CD14-positive monocyte (primary cell): ENCODE data around the gene BCAS2. TPM values are rescaled to one million over a fixed set of nuclear protein-coding genes. Genes with fewer than 3 reads are reported as not detected.

Source experiments
- DNase-seq, 3 donors: peaks; one replicate each; pipeline ENCODE4 v3.0.0-alpha.2; 2011 to 2022
- H2AFZ ChIP-seq: 2 replicates; pipeline ENCODE4 v1.6.0; 2012; ENCODE audit warnings: mild to moderate bottlenecking, low read depth, low read length, inconsistent platforms; ENCODE audit not compliant: insufficient read depth, poor library complexity, severe bottlenecking
- H3K27ac ChIP-seq, 2 donors: 1 replicate in 1 of 2; 2 replicates in 1 of 2; pipeline ENCODE4 v1.5.1; 2012 to 2013; ENCODE audit warnings: low read length in 2 of 2, control low read depth in 1 of 2, inconsistent platforms in 1 of 2, low read depth in 1 of 2, mild to moderate bottlenecking in 1 of 2
- H3K27me3 ChIP-seq, 2 donors: one replicate each; pipeline versions ENCODE4 v1.6.0 to v1.6.1; 2011 to 2013; ENCODE audit warnings: low read length in 2 of 2; ENCODE audit not compliant: control insufficient read depth in 2 of 2, insufficient read depth in 2 of 2
- H3K36me3 ChIP-seq, 2 donors: replicated peaks in 1 of 2; 1 replicate in 1 of 2; 2 replicates in 1 of 2; pipeline versions ENCODE4 v1.5.1 to v1.6.1; 2012 to 2013; ENCODE audit warnings: low read length in 2 of 2, control low read depth in 1 of 2, inconsistent platforms in 1 of 2, mild to moderate bottlenecking in 1 of 2; ENCODE audit not compliant: insufficient read depth in 2 of 2, control insufficient read depth in 1 of 2
- H3K4me1 ChIP-seq, 2 donors: 1 replicate in 1 of 2; 2 replicates in 1 of 2; pipeline versions ENCODE4 v1.5.1 to v1.6.1; 2012 to 2013; ENCODE audit warnings: low read length in 2 of 2, control low read depth in 1 of 2, inconsistent platforms in 1 of 2, mild to moderate bottlenecking in 1 of 2, moderate library complexity in 1 of 2; ENCODE audit not compliant: insufficient read depth in 2 of 2, control insufficient read depth in 1 of 2
- H3K4me2 ChIP-seq: replicated peaks from 2 replicates; pipeline ENCODE3; 2012; ENCODE audit warnings: low read length, moderate library complexity, mild to moderate bottlenecking; ENCODE audit not compliant: poor library complexity, severe bottlenecking; ENCODE audit errors: extremely low read depth
- H3K4me3 ChIP-seq, 3 experiments: fragments of 200-600 bp in 1 of 3; sonication (generic) in 1 of 3; replicated peaks in 1 of 3; 1 replicate in 2 of 3; 2 replicates in 1 of 3; pipeline ENCODE4 v1.5.1; 2011 to 2013; ENCODE audit warnings: low read length in 3 of 3, mild to moderate bottlenecking in 3 of 3, control low read depth in 2 of 3, low read depth in 2 of 3, inconsistent platforms in 1 of 3, moderate library complexity in 1 of 3
- H3K79me2 ChIP-seq: 2 replicates; pipeline ENCODE4 v1.6.0; 2012; ENCODE audit warnings: mild to moderate bottlenecking, control low read depth, inconsistent platforms, low read length, moderate library complexity; ENCODE audit not compliant: insufficient read depth
- H3K9ac ChIP-seq: 2 replicates; pipeline ENCODE4 v1.6.0; 2017; ENCODE audit warnings: low read length, mild to moderate bottlenecking; ENCODE audit not compliant: insufficient read depth, poor library complexity, severe bottlenecking
- H3K9me3 ChIP-seq, 2 donors: replicated peaks in 1 of 2; 1 replicate in 1 of 2; 2 replicates in 1 of 2; pipeline versions ENCODE4 v1.5.1 to v1.6.1; 2012 to 2013; ENCODE audit warnings: low read length in 2 of 2, control low read depth in 1 of 2; ENCODE audit not compliant: control insufficient read depth in 1 of 2, insufficient read depth in 1 of 2
- H4K20me1 ChIP-seq: 2 replicates; pipeline ENCODE4 v1.6.0; 2012; ENCODE audit warnings: mild to moderate bottlenecking, low read length, control low read depth, moderate library complexity; ENCODE audit not compliant: insufficient read depth
- H3K27ac Mint-ChIP-seq, 7 donors: one replicate each; pipeline ENCODE4 v1.8.0; 2020; ENCODE audit warnings: mild to moderate bottlenecking in 7 of 7, mixed read lengths in 7 of 7, moderate library complexity in 6 of 7, inconsistent platforms in 2 of 7
- H3K27me3 Mint-ChIP-seq, 3 donors: one replicate each; pipeline ENCODE4 v1.8.0; 2021 to 2022; ENCODE audit warnings: low read depth in 3 of 3, mild to moderate bottlenecking in 3 of 3, mixed read lengths in 3 of 3, moderate library complexity in 3 of 3, inconsistent platforms in 1 of 3
- H3K36me3 Mint-ChIP-seq, 2 donors: one replicate each; pipeline ENCODE4 v1.8.0; 2020; ENCODE audit warnings: mixed read lengths in 2 of 2, inconsistent platforms in 1 of 2, mild to moderate bottlenecking in 1 of 2
- H3K4me1 Mint-ChIP-seq: one replicate; pipeline ENCODE4 v1.8.0; 2020; ENCODE audit warnings: mild to moderate bottlenecking, mixed read lengths
- H3K4me3 Mint-ChIP-seq, 2 donors: one replicate each; pipeline ENCODE4 v1.8.0; 2020; ENCODE audit warnings: mild to moderate bottlenecking in 2 of 2, mixed read lengths in 2 of 2, moderate library complexity in 1 of 2
- H3K9me3 Mint-ChIP-seq, 7 donors: one replicate each; pipeline ENCODE4 v1.8.0; 2020 to 2022; ENCODE audit warnings: mixed read lengths in 7 of 7, mild to moderate bottlenecking in 6 of 7, moderate library complexity in 6 of 7, inconsistent platforms in 2 of 7
- WGBS: methylation state at CpG from one replicate; pipeline ENCODE4 v1.1.5; 2013; ENCODE audit warnings: missing lambda C conversion rate; ENCODE audit not compliant: insufficient coverage; 5-methylcytosine and 5-hydroxymethylcytosine counted together
- intact Hi-C, 2 donors: fragments of 100-400 bp; cut with micrococcal nuclease; formaldehyde crosslinking; loops; one replicate each; pipeline versions ENCODE4 v1.15.0 to v1.15.1; 2023
- polyA minus RNA-seq: library from RNA; depleted of rRNA, polyadenylated mRNA; stranded (reverse); fragments of >200 nt; gene quantifications from 2 replicates; pipeline ENCODE4 v1.2.3, GENCODE V29; 2012
- polyA plus RNA-seq, 3 donors: library from polyadenylated mRNA; depleted of rRNA in 1 of 3; unstranded in 2 of 3; stranded (reverse) in 1 of 3; fragments of 300-500 nt in 2 of 3; fragments of >200 nt in 1 of 3; fragmentation: Illumina TruSeq in 2 of 3; gene quantifications; 1 replicate in 2 of 3; 2 replicates in 1 of 3; pipeline ENCODE4 v1.2.3, GENCODE V29; 2012 to 2021
- total RNA-seq, 12 experiments: library from RNA in 1 of 12; stranded (reverse) in 1 of 12; fragments of 120-200 nt in 1 of 12; gene quantifications; one replicate each; pipeline ENCODE4 v1.2.4 and lab custom pipeline; 2013 to 2026; ENCODE audit warnings: mixed read lengths in 6 of 12, inconsistent platforms in 1 of 12
- TF ChIP-seq, protein P1 (sequence below): fragments of 200-600 bp; IDR thresholded peaks from one replicate; pipeline ENCODE4 v1.8.0; 2022; ENCODE audit warnings: antibody characterized with exemption, mild to moderate bottlenecking

The BCAS2 gene
- 40.5 TPM for total RNA-seq (2013)
- polyA plus RNA-seq (10 to 100 TPM; 22.1 to 55.7 (median 47.6) TPM), polyA minus RNA-seq (9.3 and 14.4 TPM in 2 replicates), total RNA-seq (lab: John Stamatoyannopoulos, UW) (13.8 to 41.1 (median 28.3) reads per million in 11 experiments)

DNA sequence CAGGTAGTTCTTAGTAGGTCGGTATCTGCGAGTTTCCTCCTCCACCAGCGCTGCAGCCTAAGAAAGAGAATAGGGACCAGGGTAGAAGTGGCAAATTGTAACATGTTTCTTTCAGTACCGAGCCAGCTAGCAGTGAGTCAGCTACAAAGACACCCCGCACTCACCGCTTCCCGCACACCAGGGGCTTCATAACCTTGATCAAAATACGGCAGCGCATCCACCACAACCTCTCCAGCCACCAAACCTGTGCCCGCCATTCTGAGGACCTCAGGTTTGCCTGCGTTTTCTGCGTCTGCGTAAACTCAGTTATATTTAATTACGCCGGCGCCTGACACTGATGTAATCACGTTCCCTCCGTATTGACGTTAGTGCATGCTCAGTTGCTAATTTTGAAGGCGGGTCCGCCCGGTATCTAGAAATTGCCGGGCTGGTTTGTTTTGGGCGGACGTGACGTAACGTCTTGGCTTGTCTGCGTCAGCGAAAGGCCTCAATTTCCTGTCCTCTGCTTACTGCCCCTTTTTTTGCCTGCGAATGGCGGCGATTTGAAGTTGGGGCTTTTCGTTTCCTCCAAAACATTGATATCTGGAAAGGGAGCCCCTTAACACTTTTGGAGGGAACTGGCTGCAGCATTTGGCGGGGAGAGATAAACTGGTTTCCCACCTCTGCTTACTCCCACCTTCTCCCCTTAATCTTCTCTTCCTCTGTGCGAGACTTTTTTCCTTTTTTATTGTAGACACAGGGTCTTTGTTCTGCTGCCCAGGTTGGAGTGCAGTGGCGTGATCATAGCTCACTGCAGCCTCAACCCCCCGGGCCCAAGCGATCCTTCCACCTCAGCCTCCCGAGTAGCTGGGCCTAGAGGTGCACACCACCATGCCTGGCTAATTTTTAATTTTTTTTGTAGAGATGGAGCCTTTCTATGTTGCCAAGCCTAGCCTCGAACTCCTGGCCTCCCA is at the start of gene BCAS2:
TSS of gene BCAS2 (minus strand) at position 281 of the 953 bp plus-strand sequence. CDS start at position 257, 24 bp downstream.
- H3K4me3 ChIP-seq = peak within 1 kb of the TSS; percentile 73 to 96 (median 93)
- peak; percentile 97 to 98 (median 98) for DNase-seq
- Mint-ChIP-seq H3K36me3 (peaks cover 32 to 33% of the 10 kb centered on the region in 2 donors), H3K9me3 (peaks cover 5 to 11% (median 8%) of the 10 kb centered on the region in 7 donors), H3K4me1 (peaks cover 9% of the 10 kb centered on the region), H3K27me3 (peaks cover 11 to 13% (median 11%) of the 10 kb centered on the region in 3 donors), H3K4me3 (peak within 1 kb of the TSS; percentile 90 to 98), H3K27ac (peak within 1 kb of the TSS; percentile 96 to 100 (median 99))
- peaks cover 21% of the 10 kb centered on the region for H3K79me2 ChIP-seq
- H3K27me3 ChIP-seq = peaks cover 0 to 6% of the 10 kb centered on the region in 2 donors
- peak within 1 kb of the TSS; percentile 82 for H3K9ac ChIP-seq
- no peaks in the 10 kb centered on the region for H3K9me3 ChIP-seq
- H3K4me2 ChIP-seq = peak within 1 kb of the TSS; percentile 92
- TF ChIP-seq, protein P1, sequence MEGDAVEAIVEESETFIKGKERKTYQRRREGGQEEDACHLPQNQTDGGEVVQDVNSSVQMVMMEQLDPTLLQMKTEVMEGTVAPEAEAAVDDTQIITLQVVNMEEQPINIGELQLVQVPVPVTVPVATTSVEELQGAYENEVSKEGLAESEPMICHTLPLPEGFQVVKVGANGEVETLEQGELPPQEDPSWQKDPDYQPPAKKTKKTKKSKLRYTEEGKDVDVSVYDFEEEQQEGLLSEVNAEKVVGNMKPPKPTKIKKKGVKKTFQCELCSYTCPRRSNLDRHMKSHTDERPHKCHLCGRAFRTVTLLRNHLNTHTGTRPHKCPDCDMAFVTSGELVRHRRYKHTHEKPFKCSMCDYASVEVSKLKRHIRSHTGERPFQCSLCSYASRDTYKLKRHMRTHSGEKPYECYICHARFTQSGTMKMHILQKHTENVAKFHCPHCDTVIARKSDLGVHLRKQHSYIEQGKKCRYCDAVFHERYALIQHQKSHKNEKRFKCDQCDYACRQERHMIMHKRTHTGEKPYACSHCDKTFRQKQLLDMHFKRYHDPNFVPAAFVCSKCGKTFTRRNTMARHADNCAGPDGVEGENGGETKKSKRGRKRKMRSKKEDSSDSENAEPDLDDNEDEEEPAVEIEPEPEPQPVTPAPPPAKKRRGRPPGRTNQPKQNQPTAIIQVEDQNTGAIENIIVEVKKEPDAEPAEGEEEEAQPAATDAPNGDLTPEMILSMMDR = no peak
- intact Hi-C loops = loop anchor here (5.0 to 10.0 kb wide), 4 partner anchors 67 to 181 kb away; partner anchors contain the start of genes CSDE1 (in 1 of the 2) and TRIM33 (in 1 of the 2)
- no peaks in the 10 kb centered on the region for H4K20me1 ChIP-seq
- H3K36me3 ChIP-seq = peaks cover 13 to 33% of the 10 kb centered on the region in 2 donors
- peaks cover 9 to 21% of the 10 kb centered on the region in 2 donors for H3K4me1 ChIP-seq
- H3K27ac ChIP-seq = peak within 1 kb of the TSS; percentile 75 to 96
- H2AFZ ChIP-seq = peak within 1 kb of the TSS; percentile 97
- WGBS = 0% methylated on average over 27 of the region's 40 CpGs

DNA sequence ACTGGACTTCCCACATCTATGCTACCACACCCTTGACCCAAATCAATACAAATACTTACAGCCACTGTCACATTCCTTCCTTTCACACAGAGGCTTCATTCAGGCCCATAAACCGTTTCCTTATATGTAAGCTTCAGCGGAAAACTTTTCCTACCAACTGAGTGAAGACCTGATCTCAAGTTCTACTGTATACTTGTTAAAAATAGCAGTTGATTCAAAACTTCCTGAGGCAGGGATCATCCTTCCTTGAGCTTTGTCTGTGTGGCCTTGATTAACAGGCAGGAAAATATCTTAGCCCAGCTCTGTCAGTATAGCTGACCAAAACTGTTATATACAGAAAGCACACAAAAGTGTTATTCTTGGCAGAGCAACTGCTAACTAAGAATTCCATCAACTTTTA is 45.7 kb upstream of the BCAS2 start:
- TF ChIP-seq, protein P1 = no peak
- H3K4me1 ChIP-seq = no peaks in the 10 kb centered on the region
- Mint-ChIP-seq H3K4me3 (no peak overlapping the region), H3K36me3 (no peaks in the 10 kb centered on the region), H3K27ac (no peak overlapping the region), H3K4me1 (no peaks in the 10 kb centered on the region), H3K9me3 (peaks cover 0 to 14% (median 7%) of the 10 kb centered on the region in 7 donors), H3K27me3 (peaks cover 2 to 8% (median 5%) of the 10 kb centered on the region in 3 donors)
- H3K27ac ChIP-seq = no peak overlapping the region
- H3K9ac ChIP-seq = no peak overlapping the region
- no peaks in the 10 kb centered on the region for H3K36me3 ChIP-seq
- no peak overlapping the region for H3K4me3 ChIP-seq
- WGBS = no CpG with 5 or more reads among the region's 2 CpGs
- DNase-seq = no peak
- H4K20me1 ChIP-seq = no peaks in the 10 kb centered on the region
- intact Hi-C loops = no loop called here
- no peaks in the 10 kb centered on the region for H3K79me2 ChIP-seq
- H3K4me2 ChIP-seq = no peak overlapping the region
- H3K27me3 ChIP-seq = no peaks in the 10 kb centered on the region
- no peaks in the 10 kb centered on the region for H3K9me3 ChIP-seq
- no peak overlapping the region for H2AFZ ChIP-seq
